Measurements from ENCODE around the gene MXD4.

- TF ChIP-seq CTCF (IDR thresholded peaks at IDR 0.05) (no peak), EZH2phosphoT487 (IDR thresholded peaks at IDR 0.05) (no peak)
These were observed 12.2 kb downstream of the MXD4 start for GRCh38 chr4:2249526-2250356.

Data from neural progenitor cell (in vitro differentiated cells).